Neuronal stem cell (in vitro differentiated cells): Measurements from ENCODE around the gene PRICKLE4.

ENCODE experiments used
- DNase-seq: peaks from one replicate; pipeline ENCODE4 v3.0.0-alpha.2; 2013; ENCODE audit warnings: low spot score
- H2AFZ ChIP-seq: one replicate; pipeline ENCODE4 v1.6.1; 2013; ENCODE audit warnings: mild to moderate bottlenecking, low read length, inconsistent platforms
- H2AK5ac ChIP-seq: 2 replicates; pipeline ENCODE4 v1.6.1; 2013; ENCODE audit warnings: low read depth, mild to moderate bottlenecking, inconsistent platforms, low read length, moderate library complexity, mixed read lengths
- H2BK120ac ChIP-seq: 2 replicates; pipeline ENCODE4 v1.6.1; 2013; ENCODE audit warnings: low read depth, mild to moderate bottlenecking, inconsistent platforms, low read length, moderate library complexity, mixed read lengths
- H2BK12ac ChIP-seq: one replicate; pipeline ENCODE4 v1.6.1; 2013; ENCODE audit warnings: low read length, inconsistent platforms
- H2BK15ac ChIP-seq: 2 replicates; pipeline ENCODE4 v1.6.1; 2013; ENCODE audit warnings: mild to moderate bottlenecking, low read length, inconsistent platforms, mixed read lengths
- H2BK5ac ChIP-seq: one replicate; pipeline ENCODE4 v1.6.1; 2013; ENCODE audit warnings: inconsistent platforms, mild to moderate bottlenecking, low read length, moderate library complexity
- H3K14ac ChIP-seq: one replicate; pipeline ENCODE4 v1.6.1; 2013; ENCODE audit warnings: low read length, inconsistent platforms
- H3K18ac ChIP-seq: 2 replicates; pipeline ENCODE4 v1.6.1; 2013; ENCODE audit warnings: low read length, inconsistent platforms
- H3K23ac ChIP-seq: 2 replicates; pipeline ENCODE4 v1.6.1; 2013; ENCODE audit warnings: low read depth, mild to moderate bottlenecking, mixed read lengths, low read length, inconsistent platforms; ENCODE audit not compliant: poor library complexity
- H3K27ac ChIP-seq: replicated peaks from 3 replicates; pipeline ENCODE4 v1.5.1; 2013; ENCODE audit warnings: low read length, inconsistent platforms
- H3K27me3 ChIP-seq, 3 experiments: 2 replicates each; pipeline ENCODE4 v1.6.1; 2013; ENCODE audit warnings: low read length in 3 of 3, mild to moderate bottlenecking in 2 of 3, inconsistent platforms in 1 of 3, low read depth in 1 of 3, mixed read lengths in 1 of 3, moderate library complexity in 1 of 3; ENCODE audit not compliant: control insufficient read depth in 3 of 3, insufficient read depth in 3 of 3
- H3K36me3 ChIP-seq, 2 donors: replicated peaks in 1 of 2; 2 replicates each; pipeline ENCODE4 v1.6.1; 2013; ENCODE audit warnings: low read length in 2 of 2; ENCODE audit not compliant: control insufficient read depth in 2 of 2, insufficient read depth in 2 of 2
- H3K4ac ChIP-seq: 2 replicates; pipeline ENCODE4 v1.6.1; 2013; ENCODE audit warnings: inconsistent platforms, mild to moderate bottlenecking, low read length, moderate library complexity
- H3K4me1 ChIP-seq, 2 donors: 1 replicate in 1 of 2; 2 replicates in 1 of 2; pipeline ENCODE4 v1.6.1; 2013; ENCODE audit warnings: low read length in 2 of 2, low read depth in 1 of 2; ENCODE audit not compliant: control insufficient read depth in 2 of 2, insufficient read depth in 1 of 2
- H3K4me2 ChIP-seq: one replicate; pipeline ENCODE4 v1.6.1; 2013; ENCODE audit warnings: mild to moderate bottlenecking, low read length, inconsistent platforms; ENCODE audit not compliant: insufficient read depth, poor library complexity, severe bottlenecking
- H3K4me3 ChIP-seq, 2 donors: 2 replicates each; pipeline ENCODE4 v1.5.1; 2013; ENCODE audit warnings: low read length in 2 of 2, mild to moderate bottlenecking in 2 of 2, inconsistent platforms in 1 of 2, moderate library complexity in 1 of 2
- H3K79me1 ChIP-seq: one replicate; pipeline ENCODE4 v1.6.1; 2013; ENCODE audit warnings: low read depth, mild to moderate bottlenecking, inconsistent platforms, low read length, moderate library complexity
- H3K9ac ChIP-seq: one replicate; pipeline ENCODE4 v1.6.1; 2013; ENCODE audit warnings: mild to moderate bottlenecking, low read depth, low read length, inconsistent platforms; ENCODE audit not compliant: poor library complexity
- H3K9me3 ChIP-seq, 2 donors: replicated peaks in 1 of 2; 2 replicates each; pipeline versions ENCODE3 to v1.6.1; 2013; ENCODE audit warnings: low read length in 2 of 2, mild to moderate bottlenecking in 2 of 2, inconsistent platforms in 1 of 2, low read depth in 1 of 2, mixed read lengths in 1 of 2, moderate library complexity in 1 of 2; ENCODE audit not compliant: control insufficient read depth in 2 of 2, insufficient read depth in 1 of 2
- H4K8ac ChIP-seq: one replicate; pipeline ENCODE4 v1.6.1; 2013; ENCODE audit warnings: low read depth, mild to moderate bottlenecking, inconsistent platforms, low read length, moderate library complexity
- H4K91ac ChIP-seq: one replicate; pipeline ENCODE4 v1.6.1; 2013; ENCODE audit warnings: low read length, low read depth, mild to moderate bottlenecking, inconsistent platforms; ENCODE audit not compliant: poor library complexity
- WGBS, 2 donors: extraction: QIAGEN DNeasy Blood & Tissue Kit; methylation state at CpG; one replicate each; pipeline ENCODE4 v1.1.7; 2013; ENCODE audit warnings: missing lambda C conversion rate in 2 of 2, mixed read lengths in 1 of 2; ENCODE audit not compliant: insufficient read length in 2 of 2, insufficient replicate concordance in 1 of 2; ENCODE audit errors: extremely low coverage in 2 of 2; 5-methylcytosine and 5-hydroxymethylcytosine counted together

Gene PRICKLE4

DNA sequence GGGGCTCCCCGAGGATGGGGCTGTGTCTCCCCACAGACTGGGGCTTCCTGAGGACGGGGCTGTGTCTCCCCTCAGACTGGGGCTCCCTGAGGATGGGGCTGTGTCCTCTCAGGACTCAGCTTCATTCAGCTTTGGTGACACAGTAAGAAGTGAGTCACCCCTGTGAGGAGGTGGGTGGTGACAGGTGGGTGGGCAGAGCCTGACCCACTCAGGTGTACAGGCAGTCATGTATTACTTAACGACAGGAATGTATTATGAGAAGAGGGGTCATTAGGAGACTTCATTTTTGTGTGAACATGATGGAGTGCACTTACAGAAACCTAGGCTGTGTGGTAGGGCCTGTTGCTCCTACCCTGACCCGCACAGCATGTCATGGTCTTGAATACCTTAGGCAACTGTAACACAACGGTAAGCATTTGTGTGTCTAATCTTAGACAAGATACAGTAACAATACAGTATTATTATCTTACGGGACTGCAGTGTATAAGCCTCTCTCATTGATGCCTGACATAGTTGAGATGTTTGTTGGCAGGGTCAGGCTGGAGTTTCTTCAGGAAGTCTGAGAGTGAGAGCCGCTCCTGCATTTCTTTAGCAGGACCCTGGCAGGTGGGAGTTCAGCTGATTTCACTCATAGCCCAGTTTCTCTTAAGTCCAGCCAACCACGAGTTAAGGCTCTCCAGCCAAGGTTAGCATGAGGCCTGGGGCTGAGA lies 22.5 kb upstream of the PRICKLE4 start:
- Histone ChIP-seq H3K79me1 (no peaks in the 10 kb centered on the region), H2AK5ac (no peak overlapping the region)
- DNase-seq: no peak

DNA sequence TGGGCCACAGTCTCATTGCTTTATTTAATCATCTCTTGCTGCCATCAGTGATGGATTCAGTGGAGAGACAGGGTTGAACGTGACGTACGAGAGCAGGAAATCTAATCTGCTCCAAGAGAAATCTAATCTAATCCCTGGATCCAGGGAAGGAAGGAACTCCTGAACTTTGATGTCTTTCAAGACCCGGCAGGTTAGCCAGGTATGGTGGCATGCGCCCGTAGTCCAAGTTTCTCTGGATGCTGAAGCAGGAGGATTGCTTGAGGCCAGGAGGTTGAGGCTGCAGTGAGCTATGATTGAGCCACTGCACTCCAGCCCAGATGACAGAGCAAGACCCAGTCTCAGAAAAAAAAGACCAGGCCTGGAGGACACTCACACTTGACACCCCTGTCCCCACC lies 21.9 kb upstream of the PRICKLE4 start:
- H4K8ac ChIP-seq: no peak overlapping the region
- no peak overlapping the region for H3K27ac ChIP-seq
- H2BK120ac ChIP-seq: no peak overlapping the region
- H3K23ac ChIP-seq: no peak overlapping the region
- no peak overlapping the region for H3K18ac ChIP-seq
- H4K91ac ChIP-seq: no peak overlapping the region
- no peak overlapping the region for H3K4me2 ChIP-seq
- H3K4me3 ChIP-seq: no peak overlapping the region
- no peak overlapping the region for H3K14ac ChIP-seq
- H2AK5ac ChIP-seq: peak overlapping the region; percentile 85
- WGBS, 2 donors: no CpG with 5 or more reads among the region's 6 CpGs
- H2AFZ ChIP-seq: no peak overlapping the region
- no peak overlapping the region for H2BK15ac ChIP-seq
- H2BK5ac ChIP-seq: no peak overlapping the region
- H3K79me1 ChIP-seq: no peaks in the 10 kb centered on the region
- no peak overlapping the region for H3K4ac ChIP-seq
- no peaks in the 10 kb centered on the region for H3K36me3 ChIP-seq
- H3K27me3 ChIP-seq: peaks cover 0 to 40% (median 0%) of the 10 kb centered on the region in 3 experiments
- no peak overlapping the region for H2BK12ac ChIP-seq
- no peak overlapping the region for H3K9ac ChIP-seq
- no peaks in the 10 kb centered on the region for H3K9me3 ChIP-seq
- DNase-seq: no peak
- no peaks in the 10 kb centered on the region for H3K4me1 ChIP-seq

More for the DNA sequence above, 22.5 kb upstream of the PRICKLE4 start:
- no peaks in the 10 kb centered on the region for H3K4me1 ChIP-seq
- no CpG with 5 or more reads among the region's 8 CpGs for whole genome bisulfite sequencing, 2 donors
- H3K14ac ChIP-seq: no peak overlapping the region
- no peak overlapping the region for H2BK120ac ChIP-seq
- H4K8ac ChIP-seq: no peak overlapping the region
- no peak overlapping the region for H3K27ac ChIP-seq
- H2BK5ac ChIP-seq: no peak overlapping the region
- no peak overlapping the region for H3K4me3 ChIP-seq
- H3K23ac ChIP-seq: no peak overlapping the region
- H3K9ac ChIP-seq: no peak overlapping the region
- no peak overlapping the region for H2BK15ac ChIP-seq
- no peaks in the 10 kb centered on the region for H3K36me3 ChIP-seq
- no peaks in the 10 kb centered on the region for H3K9me3 ChIP-seq
- no peak overlapping the region for H3K4me2 ChIP-seq
- H4K91ac ChIP-seq: no peak overlapping the region
- H2BK12ac ChIP-seq: no peak overlapping the region
- no peak overlapping the region for H3K4ac ChIP-seq
- peaks cover 0 to 41% (median 0%) of the 10 kb centered on the region in 3 experiments for H3K27me3 ChIP-seq
- no peak overlapping the region for H2AFZ ChIP-seq
- H3K18ac ChIP-seq: no peak overlapping the region

DNA sequence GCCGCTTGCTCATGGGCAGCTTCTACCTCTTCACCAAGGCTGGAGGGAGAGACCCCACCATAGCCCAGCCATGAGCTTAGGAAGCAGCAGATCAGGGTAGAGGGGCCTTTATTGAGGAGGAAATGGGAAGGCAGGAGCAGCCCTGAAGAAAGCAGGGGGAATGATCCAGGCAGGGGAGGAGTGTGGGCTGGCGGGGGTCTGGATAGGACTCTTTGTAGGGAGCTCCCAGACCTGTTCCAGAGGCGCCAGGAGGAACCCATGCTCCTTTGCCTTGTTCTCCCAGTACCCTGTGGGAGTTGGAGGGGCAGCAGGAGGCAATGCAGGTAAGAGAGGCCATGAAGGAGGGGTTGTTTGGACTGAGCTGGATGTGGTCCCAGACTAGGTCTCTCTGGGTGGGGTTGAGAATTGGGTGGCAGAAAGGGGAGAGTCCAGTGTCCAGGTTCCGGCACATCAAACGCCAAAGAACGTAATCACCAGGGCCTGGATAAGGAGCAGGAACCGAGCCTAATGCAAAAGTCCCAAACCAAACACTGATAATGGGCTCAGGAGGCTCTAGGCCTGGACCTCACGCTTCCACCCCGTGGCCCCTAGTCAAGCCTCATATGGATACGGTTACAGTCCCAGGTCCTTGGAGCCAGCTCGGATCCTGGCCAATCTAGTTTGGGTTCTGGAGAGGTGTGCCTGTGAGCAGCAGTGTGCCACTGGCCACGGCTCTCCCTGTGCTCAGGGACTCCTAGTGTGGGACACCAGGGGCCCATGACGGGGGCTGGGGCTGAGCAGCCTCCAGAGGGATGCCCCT lies 21.3 kb upstream of the PRICKLE4 start:
- no peak overlapping the region for H2BK12ac ChIP-seq
- no peak overlapping the region for H3K4me2 ChIP-seq
- no CpG with 5 or more reads among the region's 13 CpGs for WGBS, 2 donors
- H3K4ac ChIP-seq: no peak overlapping the region
- H3K27ac ChIP-seq: no peak overlapping the region
- no peaks in the 10 kb centered on the region for H3K36me3 ChIP-seq
- H4K8ac ChIP-seq: no peak overlapping the region
- H3K79me1 ChIP-seq: no peaks in the 10 kb centered on the region
- no peak overlapping the region for H4K91ac ChIP-seq
- H2AFZ ChIP-seq: no peak overlapping the region
- no peak overlapping the region for H3K4me3 ChIP-seq
- H3K9ac ChIP-seq: no peak overlapping the region
- no peaks in the 10 kb centered on the region for H3K4me1 ChIP-seq
- no peaks in the 10 kb centered on the region for H3K9me3 ChIP-seq
- DNase-seq: no peak
- H2BK15ac ChIP-seq: no peak overlapping the region
- no peak overlapping the region for H3K14ac ChIP-seq
- H3K23ac ChIP-seq: no peak overlapping the region
- peak overlapping the region; percentile 85 for H2AK5ac ChIP-seq
- H2BK120ac ChIP-seq: no peak overlapping the region
- no peak overlapping the region for H3K18ac ChIP-seq
- peaks cover 0 to 35% (median 0%) of the 10 kb centered on the region in 3 experiments for H3K27me3 ChIP-seq
- H2BK5ac ChIP-seq: no peak overlapping the region

DNA sequence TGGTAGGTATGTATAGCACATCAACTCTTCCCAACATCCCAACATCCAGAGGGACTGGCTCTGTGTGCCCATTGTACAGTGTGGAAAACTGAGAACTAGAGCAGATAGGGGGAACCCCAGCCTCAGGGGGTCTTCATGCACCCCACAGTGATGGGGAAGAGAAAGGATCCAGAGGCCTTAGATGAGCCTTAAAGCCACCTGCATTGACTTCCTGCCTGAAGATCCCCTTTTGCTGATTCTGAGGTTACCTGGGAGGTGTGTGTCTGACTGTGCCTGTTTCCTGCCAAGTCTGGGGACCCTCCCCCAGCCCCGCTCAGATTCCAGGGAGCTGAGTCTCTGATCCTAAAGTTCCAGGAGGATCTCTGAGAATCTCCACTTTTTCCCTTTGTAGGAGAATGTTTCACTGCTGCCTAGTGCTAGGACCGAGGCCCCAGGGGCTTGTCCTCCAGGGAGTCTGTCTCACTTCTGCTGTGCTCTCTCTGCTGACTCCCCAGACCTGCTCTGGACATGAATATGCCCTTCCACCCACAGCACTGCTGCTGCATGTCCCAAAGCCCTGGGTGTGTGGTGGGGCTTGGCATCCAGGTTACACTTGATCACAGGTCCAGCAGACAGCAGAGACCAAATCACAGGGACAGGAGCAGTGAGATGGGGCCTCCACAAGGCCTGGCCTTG lies 20.5 kb upstream of the PRICKLE4 start:
- H2BK120ac ChIP-seq: no peak overlapping the region
- H4K8ac ChIP-seq: no peak overlapping the region
- H3K4me3 ChIP-seq: no peak overlapping the region
- H3K4ac ChIP-seq: no peak overlapping the region
- H4K91ac ChIP-seq: no peak overlapping the region
- no peak overlapping the region for H2BK5ac ChIP-seq
- peaks cover 0 to 35% (median 0%) of the 10 kb centered on the region in 3 experiments for H3K27me3 ChIP-seq
- no peak overlapping the region for H2AK5ac ChIP-seq
- peak overlapping the region; percentile 5 for H3K18ac ChIP-seq
- H3K9me3 ChIP-seq: no peaks in the 10 kb centered on the region
- H3K27ac ChIP-seq: no peak overlapping the region
- H3K4me1 ChIP-seq: no peaks in the 10 kb centered on the region
- no peak overlapping the region for H2BK15ac ChIP-seq
- H2AFZ ChIP-seq: no peak overlapping the region
- no peaks in the 10 kb centered on the region for H3K36me3 ChIP-seq
- WGBS, 2 donors: no CpG with 5 or more reads among the region's 2 CpGs
- no peak overlapping the region for H2BK12ac ChIP-seq
- no peak for DNase-seq
- no peak overlapping the region for H3K4me2 ChIP-seq
- no peak overlapping the region for H3K9ac ChIP-seq
- no peak overlapping the region for H3K23ac ChIP-seq
- H3K14ac ChIP-seq: no peak overlapping the region
- H3K79me1 ChIP-seq: no peaks in the 10 kb centered on the region
